Activated CD4-positive, alpha-beta T cell treated with anti-CD3 and anti-CD28 coated beads, Interleukin-2, amount 10 ng/mL, durations not matched to agents 7 days and 5 days (primary cell): ENCODE measurements around the gene LMOD1. TPM values are rescaled to one million over a fixed set of nuclear protein-coding genes. Genes with fewer than 3 reads are reported as not detected.

ENCODE experiments used
- CTCF ChIA-PET: fragments of 350-600 bp; sonication (Branson Sonifier 250); formaldehyde crosslinking; loops from one replicate; lab custom pipeline; 2021; ENCODE audit warnings: antibody characterized with exemption; lab: Charles Lee
- POLR2A ChIA-PET: fragments of 350-600 bp; sonication (Branson Sonifier 250); formaldehyde crosslinking; loops from one replicate; lab custom pipeline; 2021; ENCODE audit warnings: antibody characterized with exemption; lab: Charles Lee
- DNase-seq: peaks from one replicate; pipeline ENCODE4 v3.0.0-alpha.2; 2020
- H3K27ac Mint-ChIP-seq: one replicate; pipeline ENCODE4 v1.8.0; 2021; ENCODE audit warnings: mild to moderate bottlenecking, moderate library complexity, mixed read lengths
- H3K27me3 Mint-ChIP-seq: one replicate; pipeline ENCODE4 v1.8.0; 2021; ENCODE audit warnings: mixed read lengths
- H3K36me3 Mint-ChIP-seq: one replicate; pipeline ENCODE4 v1.8.0; 2021; ENCODE audit warnings: low read depth, mixed read lengths
- H3K4me1 Mint-ChIP-seq: one replicate; pipeline ENCODE4 v1.8.0; 2021; ENCODE audit warnings: mixed read lengths
- H3K4me3 Mint-ChIP-seq: one replicate; pipeline ENCODE4 v1.8.0; 2021; ENCODE audit warnings: mild to moderate bottlenecking, moderate library complexity, mixed read lengths
- H3K9me3 Mint-ChIP-seq: one replicate; pipeline ENCODE4 v1.8.0; 2021; ENCODE audit warnings: mixed read lengths
- total RNA-seq, 2 experiments: library from RNA; stranded (reverse); gene quantifications; one replicate each; pipeline ENCODE4 v1.2.3, GENCODE V29; 2021

The LMOD1 gene
- total RNA-seq, 2 experiments from 2014 or later = not detected

- POLR2A ChIA-PET = no interaction called here
- CTCF ChIA-PET = interaction anchor here (0.5 to 7.7 kb wide), 35 partner anchors 8 to 873 kb away, joined by 3 to 57 read pairs (median 4); partner anchors contain the start of genes LMOD1 and TIMM17A
- Mint-ChIP-seq H3K27me3 (peaks cover 21% of the 10 kb centered on the region), H3K4me1 (peaks cover 14% of the 10 kb centered on the region), H3K27ac (peak overlapping the region; percentile 13), H3K9me3 (no peaks in the 10 kb centered on the region), H3K36me3 (no peaks in the 10 kb centered on the region), H3K4me3 (no peak overlapping the region)
- peak; percentile 88 for DNase-seq
Observed at GRCh38 chr1:201895913-201896807, 50.2 kb downstream of the LMOD1 start.

DNA sequence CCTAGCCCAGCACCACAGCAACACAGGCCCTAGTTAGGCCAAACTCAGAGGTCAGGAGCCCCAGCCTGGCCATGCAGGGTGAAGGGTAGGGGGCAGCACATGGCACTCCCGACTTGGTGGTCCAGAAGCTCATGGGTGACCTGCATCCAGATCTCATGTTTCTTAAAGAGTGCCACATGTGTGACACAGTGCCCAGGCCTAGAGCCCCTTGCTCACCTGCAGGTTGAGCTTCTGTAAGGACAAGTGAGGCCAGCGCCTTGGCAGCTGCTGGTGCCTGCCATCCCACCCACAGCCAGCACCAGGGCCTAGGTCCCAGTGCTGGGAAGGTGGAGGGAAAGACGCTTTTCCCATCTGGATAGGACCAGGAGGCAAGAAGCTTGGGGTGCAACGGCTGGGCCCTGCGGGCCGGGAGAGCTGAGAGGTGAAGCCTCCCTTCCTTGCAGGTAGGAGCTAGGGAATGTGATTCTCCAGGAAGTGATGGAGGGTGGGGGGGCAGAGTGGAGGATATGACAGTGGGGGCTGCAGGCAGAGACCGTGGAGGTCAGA, 51.2 kb downstream of the LMOD1 start:
- H3K27me3 Mint-ChIP-seq = peaks cover 23% of the 10 kb centered on the region
- H3K36me3 Mint-ChIP-seq = no peaks in the 10 kb centered on the region

GRCh38 chr1:201894343-201895119, 51.8 kb downstream of the LMOD1 start:
- no peak overlapping the region for H3K4me3 Mint-ChIP-seq
- POLR2A ChIA-PET = interaction anchor here (0.6 to 1.2 kb wide), 2 partner anchors 17 to 71 kb away, joined by 4 to 6 read pairs; no protein-coding TSS in a partner anchor
- no peaks in the 10 kb centered on the region for H3K9me3 Mint-ChIP-seq
- H3K27me3 Mint-ChIP-seq = peaks cover 25% of the 10 kb centered on the region
- H3K36me3 Mint-ChIP-seq = no peaks in the 10 kb centered on the region
- no peak for DNase-seq
- CTCF ChIA-PET = interaction anchor here (0.7 to 7.7 kb wide), 8 partner anchors 8 to 225 kb away, joined by 3 to 57 read pairs (median 17); no protein-coding TSS in a partner anchor
- no peak overlapping the region for H3K27ac Mint-ChIP-seq
- peaks cover 17% of the 10 kb centered on the region for H3K4me1 Mint-ChIP-seq

More for the DNA sequence above, 51.2 kb downstream of the LMOD1 start:
- Mint-ChIP-seq H3K9me3 (no peaks in the 10 kb centered on the region), H3K27ac (no peak overlapping the region), H3K4me3 (no peak overlapping the region), H3K4me1 (peaks cover 14% of the 10 kb centered on the region)
- CTCF ChIA-PET = interaction anchor here (0.5 to 7.7 kb wide), 28 partner anchors 8 to 874 kb away, joined by 3 to 57 read pairs (median 4); partner anchors contain the start of genes LMOD1 and TIMM17A
- DNase-seq = no peak
- POLR2A ChIA-PET = no interaction called here

- POLR2A ChIA-PET = interaction anchor here (1.2 kb wide), 1 partner anchor 16 kb away, joined by 6 read pairs; no protein-coding TSS in a partner anchor
Observed at GRCh38 chr1:201893431-201893830, 52.9 kb downstream of the LMOD1 start.

GRCh38 chr1:201892211-201892610, 54.1 kb downstream of the LMOD1 start:
- peaks cover 19% of the 10 kb centered on the region for H3K4me1 Mint-ChIP-seq
- DNase-seq = no peak
- H3K27me3 Mint-ChIP-seq = peaks cover 35% of the 10 kb centered on the region
- no peak overlapping the region for H3K27ac Mint-ChIP-seq
- H3K4me3 Mint-ChIP-seq = no peak overlapping the region
- ChIA-PET POLR2A (interaction anchor here (0.6 kb wide), 1 partner anchor 91 kb away, joined by 3 read pairs; no protein-coding TSS in a partner anchor), CTCF (interaction anchor here (0.7 to 7.7 kb wide), 6 partner anchors 10 to 82 kb away, joined by 3 to 57 read pairs (median 3); no protein-coding TSS in a partner anchor)
- no peaks in the 10 kb centered on the region for H3K9me3 Mint-ChIP-seq
- H3K36me3 Mint-ChIP-seq = no peaks in the 10 kb centered on the region

More at GRCh38 chr1:201893431-201893830, 52.9 kb downstream of the LMOD1 start:
- Mint-ChIP-seq H3K4me3 (no peak overlapping the region), H3K27me3 (peaks cover 25% of the 10 kb centered on the region), H3K9me3 (no peaks in the 10 kb centered on the region), H3K36me3 (no peaks in the 10 kb centered on the region), H3K27ac (no peak overlapping the region), H3K4me1 (peaks cover 18% of the 10 kb centered on the region)
- DNase-seq = no peak
- CTCF ChIA-PET = interaction anchor here (1.4 to 7.7 kb wide), 4 partner anchors 10 to 80 kb away, joined by 3 to 57 read pairs (median 28); no protein-coding TSS in a partner anchor

- ChIA-PET CTCF (interaction anchor here (2.4 kb wide), 1 partner anchor 12 kb away, joined by 6 read pairs; no protein-coding TSS in a partner anchor), POLR2A (interaction anchor here (0.6 kb wide), 1 partner anchor 91 kb away, joined by 3 read pairs; no protein-coding TSS in a partner anchor)
- no peaks in the 10 kb centered on the region for H3K36me3 Mint-ChIP-seq
- no peaks in the 10 kb centered on the region for H3K9me3 Mint-ChIP-seq
- peaks cover 17% of the 10 kb centered on the region for H3K4me1 Mint-ChIP-seq
- no peak overlapping the region for H3K4me3 Mint-ChIP-seq
- no peak for DNase-seq
- peaks cover 42% of the 10 kb centered on the region for H3K27me3 Mint-ChIP-seq
- no peak overlapping the region for H3K27ac Mint-ChIP-seq
Observed at GRCh38 chr1:201891451-201892045, 54.8 kb downstream of the LMOD1 start.

GRCh38 chr1:201890806-201891450, 55.4 kb downstream of the LMOD1 start:
- Mint-ChIP-seq H3K27me3 (peaks cover 44% of the 10 kb centered on the region), H3K4me1 (peaks cover 11% of the 10 kb centered on the region), H3K36me3 (no peaks in the 10 kb centered on the region), H3K27ac (no peak overlapping the region), H3K4me3 (no peak overlapping the region), H3K9me3 (no peaks in the 10 kb centered on the region)
- no peak for DNase-seq
- CTCF ChIA-PET = interaction anchor here (2.4 kb wide), 1 partner anchor 13 kb away, joined by 6 read pairs; no protein-coding TSS in a partner anchor
- POLR2A ChIA-PET = no interaction called here

- H3K9me3 Mint-ChIP-seq = no peaks in the 10 kb centered on the region
- ChIA-PET CTCF (interaction anchor here (0.9 kb wide), 1 partner anchor 47 kb away, joined by 3 read pairs; no protein-coding TSS in a partner anchor), POLR2A (no interaction called here)
- H3K27ac Mint-ChIP-seq = no peak overlapping the region
- no peaks in the 10 kb centered on the region for H3K36me3 Mint-ChIP-seq
- peaks cover 44% of the 10 kb centered on the region for H3K27me3 Mint-ChIP-seq
- no peak overlapping the region for H3K4me3 Mint-ChIP-seq
- peaks cover 6% of the 10 kb centered on the region for H3K4me1 Mint-ChIP-seq
- no peak for DNase-seq
Observed at GRCh38 chr1:201890223-201890622, 56.1 kb downstream of the LMOD1 start.

DNA sequence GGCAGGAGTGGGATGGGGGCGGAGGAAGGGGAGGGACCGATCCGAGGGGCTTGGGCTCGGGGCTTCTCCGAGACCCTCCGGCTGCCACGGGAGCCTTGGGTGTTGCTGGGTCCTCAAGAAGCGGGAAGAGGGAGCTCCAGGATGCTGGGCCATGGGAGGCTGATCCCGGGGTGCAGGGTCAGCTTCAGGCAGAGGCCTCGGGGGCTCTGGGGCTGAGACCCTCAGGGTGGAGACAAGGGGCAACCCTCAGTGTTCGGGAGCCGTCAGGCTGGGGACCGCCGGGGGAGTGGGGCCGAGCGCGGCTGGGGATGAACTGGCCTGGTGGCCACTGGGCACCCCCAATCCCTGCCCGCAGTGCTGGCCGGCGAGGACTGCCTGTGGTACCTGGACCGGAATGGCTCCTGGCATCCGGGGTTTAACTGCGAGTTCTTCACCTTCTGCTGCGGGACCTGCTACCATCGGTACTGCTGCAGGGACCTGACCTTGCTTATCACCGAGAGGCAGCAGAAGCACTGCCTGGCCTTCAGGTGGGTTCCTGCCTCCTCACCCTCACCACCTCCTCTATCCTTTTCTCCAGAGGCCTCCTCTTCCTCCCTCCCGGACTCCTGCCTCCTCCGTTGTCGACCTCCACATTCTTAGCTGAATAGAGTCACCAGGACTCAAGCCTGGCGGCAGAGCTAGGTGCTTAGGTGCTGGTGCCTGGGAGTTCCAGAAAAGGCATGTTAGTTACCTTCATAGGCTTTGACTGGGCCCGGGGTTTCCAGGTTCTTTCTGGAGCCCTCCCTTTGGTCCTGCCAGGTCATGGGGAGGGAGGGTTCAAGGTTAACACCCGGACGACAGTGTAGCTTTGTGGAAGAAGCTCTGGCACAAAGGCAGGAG, 57.0 kb downstream of the LMOD1 start:
- no peak overlapping the region for H3K27ac Mint-ChIP-seq
- peaks cover 44% of the 10 kb centered on the region for H3K27me3 Mint-ChIP-seq
- no peak for DNase-seq
- H3K36me3 Mint-ChIP-seq = no peaks in the 10 kb centered on the region
- H3K4me3 Mint-ChIP-seq = peak overlapping the region; percentile 26
- peaks cover 5% of the 10 kb centered on the region for H3K4me1 Mint-ChIP-seq
- no peaks in the 10 kb centered on the region for H3K9me3 Mint-ChIP-seq
- CTCF ChIA-PET = interaction anchor here (0.9 kb wide), 1 partner anchor 46 kb away, joined by 3 read pairs; no protein-coding TSS in a partner anchor
- POLR2A ChIA-PET = no interaction called here

- peaks cover 44% of the 10 kb centered on the region for H3K27me3 Mint-ChIP-seq
- no peaks in the 10 kb centered on the region for H3K9me3 Mint-ChIP-seq
- ChIA-PET CTCF (no interaction called here), POLR2A (no interaction called here)
- H3K27ac Mint-ChIP-seq = no peak within 1 kb of the TSS
- peak; percentile 14 for DNase-seq
- H3K4me1 Mint-ChIP-seq = peaks cover 5% of the 10 kb centered on the region
- peak within 1 kb of the TSS; percentile 26 for H3K4me3 Mint-ChIP-seq
- no peaks in the 10 kb centered on the region for H3K36me3 Mint-ChIP-seq
Observed at GRCh38 chr1:201888282-201889089, 57.9 kb downstream of the LMOD1 start, which contains the start of gene SHISA4. Gene SHISA4 (plus strand): TSS chr1:201888898. CDS start chr1:201888995, 97 bp downstream.
